Measurements from ENCODE around the gene LST1.

The LST1 gene

GRCh38 chr6:31617010-31617409 lies 30.9 kb downstream of the LST1 start:
- no peaks in the 10 kb centered on the region for H3K79me1 ChIP-seq (ENCODE audit: low read length)
- H3K4me2 ChIP-seq (ENCODE audit: low read length), result no peak overlapping the region
- H3K23ac ChIP-seq (ENCODE audit: low read length), result no peak overlapping the region
- no peak overlapping the region for H2AK5ac ChIP-seq (ENCODE audit: low read length)
- H3K27me3 ChIP-seq (ENCODE audit: insufficient read depth, low read length, poor library complexity), result no peaks in the 10 kb centered on the region
- no peak overlapping the region for H3K9ac ChIP-seq (ENCODE audit: low read length)
- no peak overlapping the region for H2BK5ac ChIP-seq (ENCODE audit: low read length)
- no peak for DNase-seq
- H4K8ac ChIP-seq (ENCODE audit: low read depth, low read length), result no peak overlapping the region
- no peak overlapping the region for H3K27ac ChIP-seq (ENCODE audit: low read depth, low read length)
- H2BK120ac ChIP-seq (ENCODE audit: low read depth, low read length), result no peak overlapping the region
- H3K56ac ChIP-seq (ENCODE audit: low read length), result peak overlapping the region; percentile 25
- peaks cover 12% of the 10 kb centered on the region for H3K79me2 ChIP-seq (ENCODE audit: control insufficient read depth, insufficient read depth, low read length)
- H4K5ac ChIP-seq (ENCODE audit: low read length), result no peak overlapping the region
- H2BK15ac ChIP-seq (replicated peaks; ENCODE audit: low read depth), result no peak overlapping the region
- H3K36me3 ChIP-seq (ENCODE audit: control insufficient read depth, insufficient read depth, low read length), result no peaks in the 10 kb centered on the region
- no peak overlapping the region for H3K4ac ChIP-seq (ENCODE audit: low read depth, low read length)
- WGBS (ENCODE audit: extremely low coverage, insufficient coverage, low lambda C conversion rate), result no CpG with 5 or more reads among the region's 2 CpGs
- H3K4me1 ChIP-seq (ENCODE audit: control insufficient read depth, low read depth, low read length), result peaks cover 8% of the 10 kb centered on the region
- H3K4me3 ChIP-seq (ENCODE audit: low read length), result no peak overlapping the region
- H3K18ac ChIP-seq (ENCODE audit: low read length), result no peak overlapping the region

GRCh38 chr6:31619805-31620585 lies 33.9 kb downstream of the LST1 start:
- Histone ChIP-seq H2AK5ac (ENCODE audit: low read length) (no peak overlapping the region), H3K18ac (ENCODE audit: low read length) (peak overlapping the region; percentile 98), H3K56ac (ENCODE audit: low read length) (peak overlapping the region; percentile 97), H3K4ac (ENCODE audit: low read depth, low read length) (peak overlapping the region; percentile 96), H2BK120ac (ENCODE audit: low read depth, low read length) (no peak overlapping the region), H3K4me2 (ENCODE audit: low read length) (peak overlapping the region; percentile 74), H3K23ac (ENCODE audit: low read length) (no peak overlapping the region), H3K36me3 (ENCODE audit: control insufficient read depth, insufficient read depth, low read length) (peaks cover 8% of the 10 kb centered on the region), H3K79me2 (ENCODE audit: control insufficient read depth, insufficient read depth, low read length) (peaks cover 35% of the 10 kb centered on the region), H3K9ac (ENCODE audit: low read length) (peak overlapping the region; percentile 96), H3K27ac (ENCODE audit: low read depth, low read length) (peak overlapping the region; percentile 100), H4K8ac (ENCODE audit: low read depth, low read length) (no peak overlapping the region), H3K4me3 (ENCODE audit: low read length) (peak overlapping the region; percentile 79), H2BK15ac (replicated peaks; ENCODE audit: low read depth) (no peak overlapping the region), H4K5ac (ENCODE audit: low read length) (no peak overlapping the region), H3K79me1 (ENCODE audit: low read length) (peaks cover 7% of the 10 kb centered on the region), H3K27me3 (ENCODE audit: insufficient read depth, low read length, poor library complexity) (no peaks in the 10 kb centered on the region), H3K4me1 (ENCODE audit: control insufficient read depth, low read depth, low read length) (peaks cover 5% of the 10 kb centered on the region), H2BK5ac (ENCODE audit: low read length) (peak overlapping the region; percentile 71)
- DNase-seq, result peak; percentile 100
- WGBS (ENCODE audit: extremely low coverage, insufficient coverage, low lambda C conversion rate), result no CpG with 5 or more reads among the region's 50 CpGs

- H2BK120ac ChIP-seq (ENCODE audit: low read depth, low read length), result peak within 1 kb of the TSS; percentile 69
- peak; percentile 89 for DNase-seq
- peak within 1 kb of the TSS; percentile 100 for H3K56ac ChIP-seq (ENCODE audit: low read length)
- H3K79me2 ChIP-seq (ENCODE audit: control insufficient read depth, insufficient read depth, low read length), result peaks cover 37% of the 10 kb centered on the region
- peak within 1 kb of the TSS; percentile 96 for H3K4ac ChIP-seq (ENCODE audit: low read depth, low read length)
- H2AK5ac ChIP-seq (ENCODE audit: low read length), result peak within 1 kb of the TSS; percentile 91
- H3K27me3 ChIP-seq (ENCODE audit: insufficient read depth, low read length, poor library complexity), result no peaks in the 10 kb centered on the region
- H4K5ac ChIP-seq (ENCODE audit: low read length), result peak within 1 kb of the TSS; percentile 85
- peak within 1 kb of the TSS; percentile 96 for H3K9ac ChIP-seq (ENCODE audit: low read length)
- peak within 1 kb of the TSS; percentile 90 for H4K8ac ChIP-seq (ENCODE audit: low read depth, low read length)
- H3K36me3 ChIP-seq (ENCODE audit: control insufficient read depth, insufficient read depth, low read length), result peaks cover 15% of the 10 kb centered on the region
- H2BK5ac ChIP-seq (ENCODE audit: low read length), result peak within 1 kb of the TSS; percentile 92
- H3K27ac ChIP-seq (ENCODE audit: low read depth, low read length), result peak within 1 kb of the TSS; percentile 100
- peak within 1 kb of the TSS; percentile 95 for H3K23ac ChIP-seq (ENCODE audit: low read length)
- H2BK15ac ChIP-seq (replicated peaks; ENCODE audit: low read depth), result no peak within 1 kb of the TSS
- H3K18ac ChIP-seq (ENCODE audit: low read length), result peak within 1 kb of the TSS; percentile 98
- H3K79me1 ChIP-seq (ENCODE audit: low read length), result peaks cover 10% of the 10 kb centered on the region
- peak within 1 kb of the TSS; percentile 83 for H3K4me2 ChIP-seq (ENCODE audit: low read length)
- WGBS (ENCODE audit: extremely low coverage, insufficient coverage, low lambda C conversion rate), result no CpG with 5 or more reads among the region's 67 CpGs
- peak within 1 kb of the TSS; percentile 100 for H3K4me3 ChIP-seq (ENCODE audit: low read length)
- H3K4me1 ChIP-seq (ENCODE audit: control insufficient read depth, low read depth, low read length), result peaks cover 1% of the 10 kb centered on the region
These were observed 34.7 kb downstream of the LST1 start, which contains the start of gene PRRC2A for GRCh38 chr6:31620586-31621319. PRRC2A (plus strand) TSS chr6:31620715; CDS start chr6:31622790, 2,075 bp downstream.

GRCh38 chr6:31621320-31621939 lies 35.4 kb downstream of the LST1 start:
- Histone ChIP-seq H3K9ac (ENCODE audit: low read length) (peak overlapping the region; percentile 88), H3K27me3 (ENCODE audit: insufficient read depth, low read length, poor library complexity) (no peaks in the 10 kb centered on the region), H3K4me3 (ENCODE audit: low read length) (peak overlapping the region; percentile 100), H3K27ac (ENCODE audit: low read depth, low read length) (peak overlapping the region; percentile 95), H3K23ac (ENCODE audit: low read length) (peak overlapping the region; percentile 95), H3K4me1 (ENCODE audit: control insufficient read depth, low read depth, low read length) (no peaks in the 10 kb centered on the region), H2BK15ac (replicated peaks; ENCODE audit: low read depth) (no peak overlapping the region), H3K36me3 (ENCODE audit: control insufficient read depth, insufficient read depth, low read length) (peaks cover 16% of the 10 kb centered on the region), H2BK5ac (ENCODE audit: low read length) (peak overlapping the region; percentile 92), H4K8ac (ENCODE audit: low read depth, low read length) (no peak overlapping the region), H3K4ac (ENCODE audit: low read depth, low read length) (peak overlapping the region; percentile 92), H3K79me2 (ENCODE audit: control insufficient read depth, insufficient read depth, low read length) (peaks cover 37% of the 10 kb centered on the region), H3K18ac (ENCODE audit: low read length) (peak overlapping the region; percentile 75), H3K56ac (ENCODE audit: low read length) (peak overlapping the region; percentile 100), H2AK5ac (ENCODE audit: low read length) (peak overlapping the region; percentile 91), H3K79me1 (ENCODE audit: low read length) (peaks cover 10% of the 10 kb centered on the region), H4K5ac (ENCODE audit: low read length) (peak overlapping the region; percentile 85), H2BK120ac (ENCODE audit: low read depth, low read length) (peak overlapping the region; percentile 5), H3K4me2 (ENCODE audit: low read length) (peak overlapping the region; percentile 83)
- no CpG with 5 or more reads among the region's 15 CpGs for WGBS (ENCODE audit: extremely low coverage, insufficient coverage, low lambda C conversion rate)
- DNase-seq, result no peak

GRCh38 chr6:31621991-31622390 lies 35.9 kb downstream of the LST1 start:
- WGBS (ENCODE audit: extremely low coverage, insufficient coverage, low lambda C conversion rate), result no CpG with 5 or more reads among the region's 4 CpGs
- no peak for DNase-seq
- no peak overlapping the region for H2BK120ac ChIP-seq (ENCODE audit: low read depth, low read length)
- no peak overlapping the region for H3K4ac ChIP-seq (ENCODE audit: low read depth, low read length)
- H2AK5ac ChIP-seq (ENCODE audit: low read length), result no peak overlapping the region
- H2BK15ac ChIP-seq (replicated peaks; ENCODE audit: low read depth), result no peak overlapping the region
- no peak overlapping the region for H3K27ac ChIP-seq (ENCODE audit: low read depth, low read length)
- no peak overlapping the region for H3K23ac ChIP-seq (ENCODE audit: low read length)
- no peak overlapping the region for H4K5ac ChIP-seq (ENCODE audit: low read length)
- no peak overlapping the region for H3K18ac ChIP-seq (ENCODE audit: low read length)
- H3K56ac ChIP-seq (ENCODE audit: low read length), result peak overlapping the region; percentile 100
- no peak overlapping the region for H2BK5ac ChIP-seq (ENCODE audit: low read length)
- H3K4me2 ChIP-seq (ENCODE audit: low read length), result peak overlapping the region; percentile 83
- no peaks in the 10 kb centered on the region for H3K27me3 ChIP-seq (ENCODE audit: insufficient read depth, low read length, poor library complexity)
- H3K9ac ChIP-seq (ENCODE audit: low read length), result peak overlapping the region; percentile 88
- H3K4me3 ChIP-seq (ENCODE audit: low read length), result peak overlapping the region; percentile 3
- peaks cover 40% of the 10 kb centered on the region for H3K79me2 ChIP-seq (ENCODE audit: control insufficient read depth, insufficient read depth, low read length)
- no peak overlapping the region for H4K8ac ChIP-seq (ENCODE audit: low read depth, low read length)
- no peaks in the 10 kb centered on the region for H3K4me1 ChIP-seq (ENCODE audit: control insufficient read depth, low read depth, low read length)
- H3K79me1 ChIP-seq (ENCODE audit: low read length), result peaks cover 13% of the 10 kb centered on the region
- H3K36me3 ChIP-seq (ENCODE audit: control insufficient read depth, insufficient read depth, low read length), result peaks cover 21% of the 10 kb centered on the region
